C4-2B (cell line): Measurements from ENCODE around the gene INPP4A.

Experiments
- ZFX ChIP-seq: fragments of 450-650 bp; IDR thresholded peaks from 2 replicates; pipeline ENCODE4 v1.6.1; 2017
- TF ChIP-seq, protein P1 (sequence below): fragments of 450-650 bp; conservative IDR thresholded peaks from 2 replicates; pipeline ENCODE4 v1.5.1; 2017; ENCODE audit warnings: mild to moderate bottlenecking

DNA sequence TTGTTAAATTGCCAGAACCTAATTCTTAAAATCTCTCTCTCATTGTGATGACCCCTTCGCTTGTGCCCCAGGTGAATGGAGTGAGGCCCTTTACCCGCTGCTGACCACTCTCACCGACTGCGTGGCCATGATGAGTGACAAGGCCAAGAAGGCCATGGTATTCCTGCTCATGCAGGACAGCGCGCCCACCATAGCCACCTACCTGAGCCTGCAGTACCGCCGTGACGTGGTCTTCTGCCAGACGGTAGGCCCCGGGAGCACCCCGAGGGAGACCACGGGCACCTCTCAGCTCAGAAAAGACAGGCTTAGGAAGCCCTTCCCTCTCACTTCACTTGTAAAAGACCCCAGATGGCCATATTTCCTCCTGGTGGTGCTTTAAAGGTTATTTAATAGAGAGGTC, 118.7 kb downstream of the INPP4A start:
- TF ChIP-seq, protein P1, sequence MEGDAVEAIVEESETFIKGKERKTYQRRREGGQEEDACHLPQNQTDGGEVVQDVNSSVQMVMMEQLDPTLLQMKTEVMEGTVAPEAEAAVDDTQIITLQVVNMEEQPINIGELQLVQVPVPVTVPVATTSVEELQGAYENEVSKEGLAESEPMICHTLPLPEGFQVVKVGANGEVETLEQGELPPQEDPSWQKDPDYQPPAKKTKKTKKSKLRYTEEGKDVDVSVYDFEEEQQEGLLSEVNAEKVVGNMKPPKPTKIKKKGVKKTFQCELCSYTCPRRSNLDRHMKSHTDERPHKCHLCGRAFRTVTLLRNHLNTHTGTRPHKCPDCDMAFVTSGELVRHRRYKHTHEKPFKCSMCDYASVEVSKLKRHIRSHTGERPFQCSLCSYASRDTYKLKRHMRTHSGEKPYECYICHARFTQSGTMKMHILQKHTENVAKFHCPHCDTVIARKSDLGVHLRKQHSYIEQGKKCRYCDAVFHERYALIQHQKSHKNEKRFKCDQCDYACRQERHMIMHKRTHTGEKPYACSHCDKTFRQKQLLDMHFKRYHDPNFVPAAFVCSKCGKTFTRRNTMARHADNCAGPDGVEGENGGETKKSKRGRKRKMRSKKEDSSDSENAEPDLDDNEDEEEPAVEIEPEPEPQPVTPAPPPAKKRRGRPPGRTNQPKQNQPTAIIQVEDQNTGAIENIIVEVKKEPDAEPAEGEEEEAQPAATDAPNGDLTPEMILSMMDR = no peak
- TF ChIP-seq ZFX = no peak
